Measurements from ENCODE around the gene TBXT.
A peak's percentile ranks its signal among the peaks of the same experiment; 100 is the strongest.
"Not testable (repeated sequence)": the region's sequence is repeated elsewhere in the genome, so short reads cannot be mapped to it uniquely, and the experiment has no call there.

Gene TBXT

GRCh38 chr6:166169549-166170421 lies 2.1 kb upstream of the TBXT start:
- no peak for DNase-seq

- no peak for DNase-seq
Observed at GRCh38 chr6:166168616-166169548, 1.2 kb upstream of the TBXT start.

GRCh38 chr6:166167258-166167731 lies 356 bp downstream of the TBXT start:
- DNase-seq: no peak

- no peak for DNase-seq
Observed at GRCh38 chr6:166166314-166167257, 1.1 kb downstream of the TBXT start.

GRCh38 chr6:166165558-166166313 lies 1.9 kb downstream of the TBXT start:
- DNase-seq: no peak

GRCh38 chr6:166162599-166163342 lies 4.9 kb downstream of the TBXT start:
- DNase-seq: no peak

- DNase-seq: no peak
Observed at GRCh38 chr6:166157930-166158617, 9.6 kb downstream of the TBXT start.

GRCh38 chr6:166156942-166157341 lies 10.7 kb downstream of the TBXT start:
- no peak for DNase-seq

- peak; percentile 73 for DNase-seq
Observed at GRCh38 chr6:166153966-166154365, 13.7 kb downstream of the TBXT start.

- DNase-seq: no peak
Observed at GRCh38 chr6:166152660-166153059, 15.0 kb downstream of the TBXT start.

GRCh38 chr6:166151798-166152197 lies 15.9 kb downstream of the TBXT start:
- DNase-seq: no peak

GRCh38 chr6:166145751-166146150 lies 21.9 kb downstream of the TBXT start:
- DNase-seq: no peak

GRCh38 chr6:166143011-166143410 lies 24.6 kb downstream of the TBXT start:
- no peak for DNase-seq

- no peak for DNase-seq
Observed at GRCh38 chr6:166127624-166128472, 39.8 kb downstream of the TBXT start.

- not testable (repeated sequence) for DNase-seq
Observed at GRCh38 chr6:166123115-166123514, 44.5 kb downstream of the TBXT start.

GRCh38 chr6:166121726-166122125 lies 45.9 kb downstream of the TBXT start:
- DNase-seq: no peak

GRCh38 chr6:166119116-166119911 lies 48.3 kb downstream of the TBXT start:
- DNase-seq: no peak

- no peak for DNase-seq
Observed at GRCh38 chr6:166115609-166116008, 52.0 kb downstream of the TBXT start.
